B cell (primary cell): Measurements from ENCODE around the gene SON. TPM values are rescaled to one million over a fixed set of nuclear protein-coding genes. Genes with fewer than 3 reads are reported as not detected.

Experiments used
- ATAC-seq: fragments of 200-7000 bp; cut with Tn5 transposase; one replicate; pipeline ENCODE4 v1.10.0; 2021; ENCODE audit warnings: low read depth, mild to moderate bottlenecking, moderate number of reproducible peaks, moderate library complexity
- CTCF ChIA-PET: fragments of 350-600 bp; sonication (Branson Sonifier 250); formaldehyde crosslinking; loops from one replicate; lab custom pipeline; 2021; ENCODE audit warnings: antibody characterized with exemption, inconsistent platforms; lab: Charles Lee
- POLR2A ChIA-PET: fragments of 350-600 bp; sonication (Branson Sonifier 250); formaldehyde crosslinking; loops from one replicate; lab custom pipeline; 2021; ENCODE audit warnings: antibody characterized with exemption; lab: Charles Lee
- DNase-seq: peaks from one replicate; pipeline ENCODE4 v3.0.0; 2013
- H2AFZ ChIP-seq: 2 replicates; pipeline ENCODE4 v1.6.1; 2012; ENCODE audit warnings: mild to moderate bottlenecking, low read depth, low read length; ENCODE audit not compliant: insufficient read depth, poor library complexity, severe bottlenecking
- H3K27ac ChIP-seq, 2 donors: 1 replicate in 1 of 2; 2 replicates in 1 of 2; pipeline ENCODE4 v1.5.1; 2012 to 2013; ENCODE audit warnings: low read length in 2 of 2, mild to moderate bottlenecking in 2 of 2, moderate library complexity in 1 of 2
- H3K27me3 ChIP-seq, 4 experiments: fragments of 200-600 bp in 1 of 4; sonication (generic) in 1 of 4; replicated peaks in 1 of 4; 1 replicate in 2 of 4; 2 replicates in 2 of 4; pipeline versions ENCODE4 v1.6.1 to v1.7.0; 2013 to 2016; ENCODE audit warnings: low read length in 3 of 4, mild to moderate bottlenecking in 2 of 4, mixed read lengths in 1 of 4, moderate library complexity in 1 of 4; ENCODE audit not compliant: insufficient read depth in 4 of 4, control insufficient read depth in 3 of 4; ENCODE audit errors: control extremely low read depth in 1 of 4
- H3K36me3 ChIP-seq, 2 experiments: replicated peaks in 1 of 2; 1 replicate in 1 of 2; 2 replicates in 1 of 2; pipeline versions ENCODE4 v1.6.1 to v1.7.1; 2013; ENCODE audit warnings: low read length in 1 of 2; ENCODE audit not compliant: insufficient read depth in 2 of 2, control insufficient read depth in 1 of 2; ENCODE audit errors: control extremely low read depth in 1 of 2, extremely low read depth in 1 of 2
- H3K4me1 ChIP-seq, 2 donors: fragments of 200-600 bp in 1 of 2; sonication (generic) in 1 of 2; 1 replicate in 1 of 2; 2 replicates in 1 of 2; pipeline versions ENCODE4 v1.5.1 to v1.6.1; 2013 to 2017; ENCODE audit warnings: low read length in 2 of 2; ENCODE audit not compliant: control insufficient read depth in 2 of 2, insufficient read depth in 2 of 2
- H3K4me2 ChIP-seq: replicated peaks from 2 replicates; pipeline ENCODE3; 2012; ENCODE audit warnings: mild to moderate bottlenecking, low read depth, low read length; ENCODE audit not compliant: poor library complexity, severe bottlenecking
- H3K4me3 ChIP-seq, 5 experiments: fragments of 200-600 bp in 1 of 5; sonication (generic) in 1 of 5; 1 replicate in 3 of 5; 2 replicates in 2 of 5; pipeline versions ENCODE4 v1.5.1 to v1.7.0; 2011 to 2016; ENCODE audit warnings: low read length in 4 of 5, mild to moderate bottlenecking in 4 of 5, low read depth in 2 of 5, control low read depth in 1 of 5, moderate library complexity in 1 of 5; ENCODE audit not compliant: insufficient read depth in 1 of 5; ENCODE audit errors: control extremely low read depth in 1 of 5, extremely low read depth in 1 of 5
- H3K79me2 ChIP-seq: fragments of 200-600 bp; sonication (generic); one replicate; pipeline ENCODE4 v1.6.0; 2016; ENCODE audit warnings: low read length; ENCODE audit not compliant: control insufficient read depth, insufficient read depth
- H3K9ac ChIP-seq: fragments of 200-600 bp; sonication (generic); 2 replicates; pipeline ENCODE4 v1.6.1; 2017; ENCODE audit warnings: mild to moderate bottlenecking, low read length, moderate library complexity
- H3K9me3 ChIP-seq, 3 donors: one replicate each; pipeline versions ENCODE4 v1.6.1 to v1.7.1; 2013; ENCODE audit warnings: low read length in 2 of 3; ENCODE audit not compliant: control insufficient read depth in 2 of 3, insufficient read depth in 1 of 3; ENCODE audit errors: control extremely low read depth in 1 of 3
- H4K20me1 ChIP-seq: 2 replicates; pipeline ENCODE4 v1.6.0; 2012; ENCODE audit warnings: mild to moderate bottlenecking, low read length; ENCODE audit not compliant: insufficient read depth, control insufficient read depth, poor library complexity, severe bottlenecking
- H3K27ac Mint-ChIP-seq: one replicate; pipeline ENCODE4 v1.8.0; 2021; ENCODE audit warnings: mixed read lengths
- H3K27me3 Mint-ChIP-seq: one replicate; pipeline ENCODE4 v1.8.0; 2021; ENCODE audit warnings: mixed read lengths
- H3K4me1 Mint-ChIP-seq: one replicate; pipeline ENCODE4 v1.8.0; 2021; ENCODE audit warnings: mixed read lengths
- H3K4me3 Mint-ChIP-seq: one replicate; pipeline ENCODE4 v1.8.0; 2021; ENCODE audit warnings: mixed read lengths
- H3K9me3 Mint-ChIP-seq: one replicate; pipeline ENCODE4 v1.8.0; 2022; ENCODE audit warnings: mixed read lengths; ENCODE audit not compliant: insufficient read depth
- EZH2 ChIP-seq: IDR thresholded peaks from 2 replicates; pipeline ENCODE4 v1.6.1; 2012; ENCODE audit warnings: borderline replicate concordance, low read depth, mild to moderate bottlenecking, moderate library complexity, low read length; ENCODE audit not compliant: insufficient read depth, poor library complexity, severe bottlenecking
- WGBS: methylation state at CpG from one replicate; pipeline ENCODE4 v1.1.5; 2013; ENCODE audit warnings: missing lambda C conversion rate; ENCODE audit not compliant: insufficient coverage; 5-methylcytosine and 5-hydroxymethylcytosine counted together
- intact Hi-C: fragments of 100-400 bp; cut with micrococcal nuclease; formaldehyde crosslinking; loops from one replicate; pipeline ENCODE4 v1.10.0; 2022
- polyA plus RNA-seq: library from polyadenylated mRNA; depleted of rRNA; stranded (reverse); fragments of >200 nt; gene quantifications from 2 replicates; pipeline ENCODE4 v1.2.3, GENCODE V29; 2012
- total RNA-seq, 2 donors: library from RNA; stranded (reverse); fragments of 120-200 nt in 1 of 2; gene quantifications; 1 replicate in 1 of 2; 2 replicates in 1 of 2; pipeline versions ENCODE4 v1.2.3 to v1.2.4, GENCODE V29; 2013 to 2022
- TF ChIP-seq, protein P1 (sequence below): fragments of 200-600 bp; IDR thresholded peaks from one replicate; pipeline ENCODE4 v1.8.0; 2022; ENCODE audit warnings: antibody characterized with exemption, mild to moderate bottlenecking

Gene SON
- total and polyA plus RNA-seq, 2 donors (not counting 1 experiment from before 2014, with no cell fraction given), result 92.0 to 463 TPM

DNA sequence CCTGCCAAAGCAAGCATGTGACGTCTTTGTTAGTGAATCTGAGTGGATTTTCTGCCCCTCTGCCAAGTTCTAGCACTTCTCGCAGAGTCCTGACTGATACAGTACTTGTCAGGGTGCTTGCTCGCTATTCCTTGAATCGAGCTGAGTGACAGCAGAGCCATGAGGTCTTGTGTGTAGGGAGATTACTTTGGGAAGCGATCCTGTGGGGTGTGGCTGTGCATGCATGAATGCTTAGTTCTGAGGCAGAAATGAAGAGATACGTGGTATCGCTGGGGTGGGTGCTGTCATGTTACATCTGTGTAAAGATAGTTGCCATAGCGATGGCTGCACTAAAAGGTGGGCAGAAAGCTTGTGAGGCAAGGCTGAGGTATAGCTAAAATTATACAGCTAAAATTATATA lies 32.0 kb upstream of the SON start:
- H3K79me2 ChIP-seq, result no peaks in the 10 kb centered on the region
- Mint-ChIP-seq H3K27ac (no peak overlapping the region), H3K4me3 (no peak overlapping the region), H3K9me3 (peaks cover 3% of the 10 kb centered on the region), H3K4me1 (no peaks in the 10 kb centered on the region), H3K27me3 (no peaks in the 10 kb centered on the region)
- no peaks in the 10 kb centered on the region for H3K9me3 ChIP-seq
- intact Hi-C loops, result no loop called here
- H3K36me3 ChIP-seq, result peaks cover 7 to 53% of the 10 kb centered on the region in 2 experiments
- POLR2A ChIA-PET, result no interaction called here
- no peak overlapping the region for H3K4me3 ChIP-seq
- DNase-seq (no peak), ATAC-seq (no peak)
- no peak overlapping the region for H2AFZ ChIP-seq
- no peaks in the 10 kb centered on the region for H3K27me3 ChIP-seq
- H3K4me1 ChIP-seq, result no peaks in the 10 kb centered on the region
- no peak for TF ChIP-seq EZH2
- TF ChIP-seq, protein P1, sequence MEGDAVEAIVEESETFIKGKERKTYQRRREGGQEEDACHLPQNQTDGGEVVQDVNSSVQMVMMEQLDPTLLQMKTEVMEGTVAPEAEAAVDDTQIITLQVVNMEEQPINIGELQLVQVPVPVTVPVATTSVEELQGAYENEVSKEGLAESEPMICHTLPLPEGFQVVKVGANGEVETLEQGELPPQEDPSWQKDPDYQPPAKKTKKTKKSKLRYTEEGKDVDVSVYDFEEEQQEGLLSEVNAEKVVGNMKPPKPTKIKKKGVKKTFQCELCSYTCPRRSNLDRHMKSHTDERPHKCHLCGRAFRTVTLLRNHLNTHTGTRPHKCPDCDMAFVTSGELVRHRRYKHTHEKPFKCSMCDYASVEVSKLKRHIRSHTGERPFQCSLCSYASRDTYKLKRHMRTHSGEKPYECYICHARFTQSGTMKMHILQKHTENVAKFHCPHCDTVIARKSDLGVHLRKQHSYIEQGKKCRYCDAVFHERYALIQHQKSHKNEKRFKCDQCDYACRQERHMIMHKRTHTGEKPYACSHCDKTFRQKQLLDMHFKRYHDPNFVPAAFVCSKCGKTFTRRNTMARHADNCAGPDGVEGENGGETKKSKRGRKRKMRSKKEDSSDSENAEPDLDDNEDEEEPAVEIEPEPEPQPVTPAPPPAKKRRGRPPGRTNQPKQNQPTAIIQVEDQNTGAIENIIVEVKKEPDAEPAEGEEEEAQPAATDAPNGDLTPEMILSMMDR, result no peak
- no peak overlapping the region for H3K27ac ChIP-seq
- CTCF ChIA-PET, result interaction anchor here (0.6 to 1.1 kb wide), 2 partner anchors 95 to 164 kb away, joined by 3 read pairs; no protein-coding TSS in a partner anchor
- 97% methylated on average over 7 of the region's 8 CpGs for WGBS
- H4K20me1 ChIP-seq, result no peaks in the 10 kb centered on the region
- H3K9ac ChIP-seq, result no peak overlapping the region
- H3K4me2 ChIP-seq, result no peak overlapping the region

DNA sequence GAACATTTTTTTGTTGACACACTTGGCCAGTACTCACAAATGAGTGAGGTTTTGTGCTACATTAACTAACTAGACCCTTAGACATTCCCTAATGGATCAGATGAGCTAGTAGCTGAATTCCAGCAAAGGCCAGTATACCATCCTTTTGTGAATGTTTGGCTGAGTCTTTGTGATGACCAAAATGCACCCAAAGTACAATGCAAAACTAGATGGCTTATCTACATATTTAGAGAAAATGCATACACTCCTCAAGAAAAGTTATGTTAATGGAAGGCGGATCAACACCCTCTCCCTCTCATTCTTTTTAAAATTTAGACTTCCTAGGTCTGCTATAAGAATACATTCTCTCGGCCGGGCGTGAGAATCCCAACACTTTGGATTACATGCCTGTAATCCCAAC lies 31.2 kb upstream of the SON start:
- Histone ChIP-seq H2AFZ (no peak overlapping the region), H3K4me2 (no peak overlapping the region), H3K36me3 (peaks cover 7 to 51% of the 10 kb centered on the region in 2 experiments), H3K27me3 (no peaks in the 10 kb centered on the region), H4K20me1 (no peaks in the 10 kb centered on the region), H3K79me2 (no peaks in the 10 kb centered on the region), H3K9ac (no peak overlapping the region), H3K4me1 (no peaks in the 10 kb centered on the region), H3K27ac (no peak overlapping the region), H3K9me3 (no peaks in the 10 kb centered on the region), H3K4me3 (no peak overlapping the region)
- WGBS, result 98% methylated on average over 4 of the region's 4 CpGs
- Mint-ChIP-seq H3K9me3 (peaks cover 3% of the 10 kb centered on the region), H3K4me1 (no peaks in the 10 kb centered on the region), H3K27ac (no peak overlapping the region), H3K4me3 (no peak overlapping the region), H3K27me3 (no peaks in the 10 kb centered on the region)
- ChIA-PET POLR2A (no interaction called here), CTCF (interaction anchor here (1.1 kb wide), 1 partner anchor 94 kb away, joined by 3 read pairs; no protein-coding TSS in a partner anchor)
- intact Hi-C loops, result no loop called here
- DNase-seq (no peak), ATAC-seq (no peak)
- TF ChIP-seq, protein P1, result no peak
- no peak for TF ChIP-seq EZH2
